GM20431 (cell line): ENCODE data around the gene ST6GAL2.

Experiments
- in situ Hi-C: fragments of 300-500 bp; cut with MseI, MboI; formaldehyde crosslinking; loops from one replicate; pipeline ENCODE4 v1.15.0; 2020; ENCODE audit warnings: low sequenced_read_pairs; ENCODE audit not compliant: unreplicated experiment

Gene ST6GAL2

DNA sequence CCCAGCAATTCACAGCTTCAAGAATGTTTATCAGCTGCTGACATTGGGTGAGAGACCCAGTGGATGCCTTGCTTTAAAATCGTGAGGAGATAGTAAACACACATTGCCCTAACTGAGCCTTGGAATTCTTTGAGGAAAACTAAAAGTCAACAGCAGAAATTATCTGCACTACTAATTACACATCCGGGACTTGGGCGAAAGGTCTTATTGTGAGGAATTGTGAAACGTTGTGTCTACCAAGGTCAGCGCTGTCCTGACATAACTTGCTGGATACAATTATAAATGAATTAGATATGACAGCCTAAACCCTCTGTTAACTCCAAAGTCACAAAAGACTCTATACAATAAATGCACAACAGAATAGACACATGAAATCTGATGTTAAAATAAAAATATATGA, 121.4 kb downstream of the ST6GAL2 start:
- in situ Hi-C loops, result no loop called here

DNA sequence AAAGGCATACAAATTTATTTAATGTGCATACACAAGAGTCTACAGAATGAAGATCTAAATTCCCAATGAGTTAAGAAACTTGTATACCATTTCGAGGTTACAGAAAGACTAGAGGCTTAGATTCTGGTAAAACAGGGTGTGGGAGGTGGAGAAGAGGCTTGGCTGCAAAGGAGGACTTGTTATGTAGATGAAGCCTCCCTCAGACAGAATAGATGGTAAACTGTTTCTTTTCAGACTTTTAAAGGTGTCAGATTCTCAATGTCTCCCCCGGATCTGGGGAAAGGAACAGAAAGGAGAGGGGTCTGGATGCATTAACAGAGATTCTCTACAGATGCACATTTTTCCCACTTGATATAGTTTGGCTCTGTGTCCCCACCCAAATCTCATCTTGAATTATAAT, 126.0 kb downstream of the ST6GAL2 start:
- in situ Hi-C loops, result no loop called here

DNA sequence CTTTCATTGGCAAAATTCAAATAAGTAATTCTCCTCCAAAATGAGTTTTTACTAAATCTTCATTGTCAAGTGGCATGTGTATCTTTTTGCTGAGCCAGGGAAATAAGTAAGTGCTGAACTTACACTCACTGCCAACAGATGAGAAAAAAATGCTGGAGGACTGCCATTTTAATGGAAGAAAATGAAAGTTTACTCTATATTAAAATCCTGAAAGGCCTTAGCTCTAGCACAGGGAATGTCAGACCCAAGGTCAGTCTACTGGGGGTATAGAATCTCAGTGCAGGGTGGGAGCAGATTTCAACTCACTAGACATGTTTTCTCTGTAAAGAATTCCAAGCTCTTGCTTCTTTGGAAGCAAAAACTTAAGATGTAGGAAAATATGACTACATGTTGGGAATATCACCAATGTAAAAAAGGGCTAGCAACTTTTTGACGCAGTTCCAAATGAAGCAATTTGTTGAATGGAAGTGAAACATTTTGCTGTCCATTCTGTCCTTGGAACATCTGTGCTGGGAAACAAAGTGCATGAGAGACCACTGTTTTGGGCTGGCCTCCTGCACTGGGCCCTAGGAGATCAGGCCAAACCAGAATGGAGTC, 127.0 kb downstream of the ST6GAL2 start:
- in situ Hi-C loops, result no loop called here
